Measurements from ENCODE around the gene CA6.

Gene CA6

DNA sequence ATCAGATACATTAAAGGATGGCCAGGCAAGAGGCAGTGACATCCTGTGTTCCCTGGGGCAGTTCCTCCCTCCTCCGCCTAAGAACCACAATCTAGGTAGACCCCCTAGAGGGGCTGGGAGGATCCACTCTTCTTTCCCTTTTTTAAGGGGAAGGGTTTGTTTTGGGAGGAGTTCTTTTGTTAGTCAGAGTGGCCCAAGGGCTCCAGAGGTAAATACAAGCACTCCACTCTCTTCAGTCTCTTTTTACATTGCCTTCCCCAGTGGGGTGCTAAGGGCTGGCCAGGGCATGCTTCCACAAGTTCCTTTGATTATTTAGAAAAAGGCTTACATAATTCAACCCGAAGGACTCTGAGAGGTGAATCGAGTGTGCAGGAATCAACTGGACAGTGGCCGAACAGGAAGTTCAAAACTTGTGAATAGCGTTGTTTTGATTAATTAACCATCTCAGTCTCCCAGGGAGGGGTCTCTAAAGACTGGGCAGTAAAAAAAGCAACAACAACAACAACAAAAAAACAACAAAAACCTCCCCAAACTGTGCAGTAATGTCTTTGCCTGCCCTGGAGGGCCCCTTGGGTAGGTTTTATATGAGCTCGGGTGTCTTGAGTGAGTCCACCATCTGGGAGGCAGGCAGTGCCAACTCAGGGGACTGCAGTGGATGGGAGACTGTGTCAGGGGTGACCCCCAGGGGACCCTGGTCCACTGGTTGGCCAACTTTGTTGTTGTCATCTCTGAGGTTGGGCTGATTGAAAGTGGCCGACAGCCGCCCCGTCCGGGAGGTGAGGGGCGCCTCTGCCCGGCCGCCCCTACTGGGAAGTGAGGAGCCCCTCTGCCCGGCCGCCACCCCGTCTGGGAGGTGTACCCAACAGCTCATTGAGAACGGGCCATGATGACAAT, 34.0 kb upstream of the CA6 start:
- TF ChIP-seq EZH2 (optimal IDR thresholded peaks at IDR 0.05; ENCODE audit: low read depth, low read length) = no peak
- no peak for TF ChIP-seq EZH2phosphoT487 (IDR thresholded peaks at IDR 0.05; ENCODE audit: low read length)
- TF ChIP-seq, protein P1, sequence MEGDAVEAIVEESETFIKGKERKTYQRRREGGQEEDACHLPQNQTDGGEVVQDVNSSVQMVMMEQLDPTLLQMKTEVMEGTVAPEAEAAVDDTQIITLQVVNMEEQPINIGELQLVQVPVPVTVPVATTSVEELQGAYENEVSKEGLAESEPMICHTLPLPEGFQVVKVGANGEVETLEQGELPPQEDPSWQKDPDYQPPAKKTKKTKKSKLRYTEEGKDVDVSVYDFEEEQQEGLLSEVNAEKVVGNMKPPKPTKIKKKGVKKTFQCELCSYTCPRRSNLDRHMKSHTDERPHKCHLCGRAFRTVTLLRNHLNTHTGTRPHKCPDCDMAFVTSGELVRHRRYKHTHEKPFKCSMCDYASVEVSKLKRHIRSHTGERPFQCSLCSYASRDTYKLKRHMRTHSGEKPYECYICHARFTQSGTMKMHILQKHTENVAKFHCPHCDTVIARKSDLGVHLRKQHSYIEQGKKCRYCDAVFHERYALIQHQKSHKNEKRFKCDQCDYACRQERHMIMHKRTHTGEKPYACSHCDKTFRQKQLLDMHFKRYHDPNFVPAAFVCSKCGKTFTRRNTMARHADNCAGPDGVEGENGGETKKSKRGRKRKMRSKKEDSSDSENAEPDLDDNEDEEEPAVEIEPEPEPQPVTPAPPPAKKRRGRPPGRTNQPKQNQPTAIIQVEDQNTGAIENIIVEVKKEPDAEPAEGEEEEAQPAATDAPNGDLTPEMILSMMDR (IDR thresholded peaks at IDR 0.05; ENCODE audit: low read length) = no peak
- Histone ChIP-seq H3K9me3 (replicated peaks; ENCODE audit: insufficient read depth, low read length) (no peaks in the 10 kb centered on the region), H3K4me2 (ENCODE audit: low read depth, low read length) (no peak overlapping the region), H3K79me2 (ENCODE audit: low read length) (no peaks in the 10 kb centered on the region), H3K27ac (ENCODE audit: low read length) (no peak overlapping the region), H3K4me1 (ENCODE audit: low read length) (no peaks in the 10 kb centered on the region), H3K36me3 (replicated peaks; ENCODE audit: insufficient read depth, low read length) (no peaks in the 10 kb centered on the region), H3K9me2 (replicated peaks; ENCODE audit: insufficient read depth, low read length) (no peaks in the 10 kb centered on the region), H3F3A (ENCODE audit: insufficient read depth, low read length) (no peaks in the 10 kb centered on the region), H3K9ac (ENCODE audit: low read length) (no peak overlapping the region), H2AFZ (ENCODE audit: low read length) (no peak overlapping the region), H3K27me3 (replicated peaks; ENCODE audit: insufficient read depth, low read length) (peaks cover 6% of the 10 kb centered on the region), H4K20me1 (ENCODE audit: insufficient read depth, low read length) (no peaks in the 10 kb centered on the region), H3K4me3 (ENCODE audit: low read length) (no peak overlapping the region)
- no peak for DNase-seq

DNA sequence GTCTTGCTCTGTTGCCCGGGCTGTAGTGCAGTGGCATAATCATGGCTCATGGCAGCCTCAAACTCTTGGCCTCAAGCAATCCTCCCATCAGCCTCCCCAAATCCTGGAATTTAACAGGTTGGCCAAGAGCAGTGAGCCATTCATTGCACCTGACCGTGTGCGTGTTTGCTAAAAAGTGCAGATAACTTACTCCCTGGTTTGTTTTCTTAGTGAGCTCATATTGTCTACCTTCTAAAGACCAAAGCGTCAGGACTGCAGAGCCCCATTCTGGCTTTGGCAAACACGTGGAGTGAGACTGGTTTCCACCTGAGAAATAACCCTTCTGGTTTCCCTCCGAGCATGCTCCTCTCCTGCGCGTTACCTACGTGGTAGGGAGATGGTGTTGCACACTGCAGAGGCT, 32.2 kb upstream of the CA6 start:
- no peak for DNase-seq
- Histone ChIP-seq H4K20me1 (ENCODE audit: insufficient read depth, low read length) (no peaks in the 10 kb centered on the region), H3K79me2 (ENCODE audit: low read length) (no peaks in the 10 kb centered on the region), H3K36me3 (replicated peaks; ENCODE audit: insufficient read depth, low read length) (no peaks in the 10 kb centered on the region), H2AFZ (ENCODE audit: low read length) (no peak overlapping the region), H3K4me3 (ENCODE audit: low read length) (no peak overlapping the region), H3K9me2 (replicated peaks; ENCODE audit: insufficient read depth, low read length) (no peaks in the 10 kb centered on the region), H3K9me3 (replicated peaks; ENCODE audit: insufficient read depth, low read length) (no peaks in the 10 kb centered on the region), H3K27ac (ENCODE audit: low read length) (no peak overlapping the region), H3K27me3 (replicated peaks; ENCODE audit: insufficient read depth, low read length) (peaks cover 7% of the 10 kb centered on the region), H3K4me1 (ENCODE audit: low read length) (no peaks in the 10 kb centered on the region), H3K4me2 (ENCODE audit: low read depth, low read length) (no peak overlapping the region), H3K9ac (ENCODE audit: low read length) (no peak overlapping the region), H3F3A (ENCODE audit: insufficient read depth, low read length) (no peaks in the 10 kb centered on the region)
- TF ChIP-seq, protein P1 (IDR thresholded peaks at IDR 0.05; ENCODE audit: low read length) = no peak
- TF ChIP-seq EZH2phosphoT487 (IDR thresholded peaks at IDR 0.05; ENCODE audit: low read length) (no peak), EZH2 (optimal IDR thresholded peaks at IDR 0.05; ENCODE audit: low read depth, low read length) (no peak)

DNA sequence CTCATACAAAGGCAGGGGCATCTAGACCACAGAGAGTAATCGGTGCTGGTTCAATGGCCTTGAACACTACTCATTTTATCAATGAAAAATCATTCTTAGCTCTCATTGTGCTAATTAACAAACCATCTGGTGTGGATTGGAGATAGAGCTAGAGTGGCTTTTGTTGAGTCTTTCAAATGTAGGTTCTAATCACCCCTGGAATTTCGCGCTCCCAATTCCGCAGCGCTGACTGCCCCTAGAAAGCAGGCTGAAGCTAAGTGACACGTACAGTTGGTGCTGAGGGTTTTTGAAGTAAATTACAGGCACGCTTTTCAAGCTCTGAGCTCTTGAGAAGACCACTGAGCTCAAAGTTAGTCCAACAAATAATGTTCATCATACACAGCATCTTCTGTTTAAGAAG, 31.2 kb upstream of the CA6 start:
- Histone ChIP-seq H3K9ac (ENCODE audit: low read length) (no peak overlapping the region), H3K27me3 (replicated peaks; ENCODE audit: insufficient read depth, low read length) (peaks cover 9% of the 10 kb centered on the region), H3K27ac (ENCODE audit: low read length) (no peak overlapping the region), H3K36me3 (replicated peaks; ENCODE audit: insufficient read depth, low read length) (no peaks in the 10 kb centered on the region), H4K20me1 (ENCODE audit: insufficient read depth, low read length) (no peaks in the 10 kb centered on the region), H3K79me2 (ENCODE audit: low read length) (no peaks in the 10 kb centered on the region), H3K9me2 (replicated peaks; ENCODE audit: insufficient read depth, low read length) (no peaks in the 10 kb centered on the region), H3K4me2 (ENCODE audit: low read depth, low read length) (no peak overlapping the region), H3K4me1 (ENCODE audit: low read length) (no peaks in the 10 kb centered on the region), H3K9me3 (replicated peaks; ENCODE audit: insufficient read depth, low read length) (no peaks in the 10 kb centered on the region), H3K4me3 (ENCODE audit: low read length) (no peak overlapping the region), H3F3A (ENCODE audit: insufficient read depth, low read length) (no peaks in the 10 kb centered on the region), H2AFZ (ENCODE audit: low read length) (no peak overlapping the region)
- DNase-seq = no peak
- TF ChIP-seq EZH2phosphoT487 (IDR thresholded peaks at IDR 0.05; ENCODE audit: low read length) (no peak), EZH2 (optimal IDR thresholded peaks at IDR 0.05; ENCODE audit: low read depth, low read length) (no peak)
- TF ChIP-seq, protein P1 (IDR thresholded peaks at IDR 0.05; ENCODE audit: low read length) = no peak

Data from MM.1S (cell line).